Small intestine (tissue), 7 donors: Measurements from ENCODE around the gene LMAN2L. TPM values are rescaled to one million over a fixed set of nuclear protein-coding genes. Genes with fewer than 3 reads are reported as not detected.

Experiments
- DNase-seq, 2 donors: peaks; one replicate each; pipeline versions ENCODE4 v3.0.0 to v3.0.0-alpha.2; 2013
- FAIRE-seq: peaks from 2 replicates; lab custom pipeline; 2012; peaks lifted over from hg19 to GRCh38; lab: Jason Lieb, UNC
- H3K27ac ChIP-seq, 3 donors: one replicate each; pipeline ENCODE4 v1.5.1; 2013; ENCODE audit warnings: low read length in 2 of 3, mild to moderate bottlenecking in 2 of 3, control low read depth in 1 of 3, inconsistent platforms in 1 of 3, low read depth in 1 of 3, moderate library complexity in 1 of 3
- H3K27me3 ChIP-seq, 3 donors: one replicate each; pipeline ENCODE4 v1.6.1; 2013; ENCODE audit warnings: low read length in 3 of 3, inconsistent platforms in 1 of 3; ENCODE audit not compliant: control insufficient read depth in 3 of 3, insufficient read depth in 3 of 3
- H3K36me3 ChIP-seq, 3 donors: one replicate each; pipeline ENCODE4 v1.6.1; 2013; ENCODE audit warnings: low read length in 3 of 3, inconsistent platforms in 1 of 3, low read depth in 1 of 3, mild to moderate bottlenecking in 1 of 3, moderate library complexity in 1 of 3; ENCODE audit not compliant: control insufficient read depth in 3 of 3, insufficient read depth in 2 of 3
- H3K4me1 ChIP-seq, 3 donors: one replicate each; pipeline ENCODE4 v1.6.1; 2013; ENCODE audit warnings: low read length in 2 of 3, inconsistent platforms in 1 of 3, low read depth in 1 of 3, mild to moderate bottlenecking in 1 of 3, moderate library complexity in 1 of 3; ENCODE audit not compliant: control insufficient read depth in 3 of 3, insufficient read depth in 2 of 3
- H3K4me3 ChIP-seq, 3 donors: one replicate each; pipeline ENCODE4 v1.5.1; 2013; ENCODE audit warnings: low read length in 3 of 3, control low read depth in 1 of 3, inconsistent platforms in 1 of 3, low read depth in 1 of 3, mild to moderate bottlenecking in 1 of 3, moderate library complexity in 1 of 3
- H3K9me3 ChIP-seq, 2 donors: one replicate each; pipeline ENCODE4 v1.6.1; 2013; ENCODE audit warnings: low read depth in 1 of 2, low read length in 1 of 2; ENCODE audit not compliant: control insufficient read depth in 2 of 2, insufficient read depth in 1 of 2
- WGBS, 3 donors: extraction: QIAGEN DNeasy Blood & Tissue Kit; methylation state at CpG; one replicate each; pipeline ENCODE4 v1.1.7; 2013; 5-methylcytosine and 5-hydroxymethylcytosine counted together
- polyA plus RNA-seq, 4 donors: library from polyadenylated mRNA; stranded (reverse) in 3 of 4; unstranded in 1 of 4; fragments of 200-250 nt in 3 of 4; fragments of 120-200 nt in 1 of 4; gene quantifications; one replicate each; pipeline versions ENCODE4 v1.2.1 to v1.2.3, GENCODE V29; 2013
- donor health status: healthy with polysubstance abuse.
- donor health status: control.
- donor health status: control.
- donor health status: Bipolar disorder and iron deficiency.
- donor health status: healthy.

The LMAN2L gene
- polyA plus RNA-seq, 4 donors: 3.5 to 31.1 (median 8.3) TPM

GRCh38 chr2:96710985-96711384 is 28.9 kb downstream of the LMAN2L start:
- no peak overlapping the region for H3K27ac ChIP-seq
- DNase-seq (no peak), FAIRE-seq (no peak)
- H3K27me3 ChIP-seq: no peaks in the 10 kb centered on the region
- peaks cover 0 to 9% (median 0%) of the 10 kb centered on the region in 3 donors for H3K4me1 ChIP-seq
- H3K9me3 ChIP-seq: peaks cover 0 to 4% of the 10 kb centered on the region in 2 donors
- no peak overlapping the region for H3K4me3 ChIP-seq
- 89 to 92% (median 89%) methylated on average over 3 of the region's 3 CpGs for WGBS, 3 donors
- peaks cover 13 to 64% (median 22%) of the 10 kb centered on the region in 3 donors for H3K36me3 ChIP-seq

- Histone ChIP-seq H3K4me3 (no peak overlapping the region), H3K9me3 (no peaks in the 10 kb centered on the region), H3K27ac (no peak overlapping the region), H3K36me3 (peaks cover 12 to 81% (median 13%) of the 10 kb centered on the region in 3 donors), H3K27me3 (no peaks in the 10 kb centered on the region), H3K4me1 (no peaks in the 10 kb centered on the region)
- WGBS, 3 donors: 94 to 96% (median 96%) methylated on average over 16 of the region's 16 CpGs
- no peak for FAIRE-seq
- no peak for DNase-seq
Measured at GRCh38 chr2:96703021-96703751, 36.7 kb downstream of the LMAN2L start.

- H3K9me3 ChIP-seq: no peaks in the 10 kb centered on the region
- H3K27ac ChIP-seq: no peak overlapping the region
- 89 to 92% (median 90%) methylated on average over 17 of the region's 17 CpGs for whole genome bisulfite sequencing, 3 donors
- H3K36me3 ChIP-seq: peaks cover 6 to 79% (median 13%) of the 10 kb centered on the region in 3 donors
- DNase-seq (no peak), FAIRE-seq (no peak)
- H3K4me3 ChIP-seq: no peak overlapping the region
- H3K4me1 ChIP-seq: no peaks in the 10 kb centered on the region
- no peaks in the 10 kb centered on the region for H3K27me3 ChIP-seq
Measured at GRCh38 chr2:96702098-96702785, 37.6 kb downstream of the LMAN2L start.

- H3K36me3 ChIP-seq: peaks cover 3 to 73% (median 9%) of the 10 kb centered on the region in 3 donors
- H3K27me3 ChIP-seq: no peaks in the 10 kb centered on the region
- FAIRE-seq: no peak
- 91 to 95% (median 93%) methylated on average over 6 of the region's 6 CpGs for WGBS, 3 donors
- no peaks in the 10 kb centered on the region for H3K9me3 ChIP-seq
- no peak for DNase-seq
- H3K4me1 ChIP-seq: no peaks in the 10 kb centered on the region
- no peak overlapping the region for H3K4me3 ChIP-seq
- no peak overlapping the region for H3K27ac ChIP-seq
Measured at GRCh38 chr2:96701636-96702035, 38.2 kb downstream of the LMAN2L start.

GRCh38 chr2:96700086-96700485 is 39.8 kb downstream of the LMAN2L start:
- Histone ChIP-seq H3K4me3 (no peak overlapping the region), H3K36me3 (peaks cover 0 to 62% (median 2%) of the 10 kb centered on the region in 3 donors), H3K4me1 (no peaks in the 10 kb centered on the region), H3K27ac (no peak overlapping the region), H3K9me3 (no peaks in the 10 kb centered on the region), H3K27me3 (no peaks in the 10 kb centered on the region)
- WGBS, 3 donors: 95 to 97% (median 96%) methylated on average over 8 of the region's 8 CpGs
- FAIRE-seq (no peak), DNase-seq (no peak)

GRCh38 chr2:96699621-96700020 is 40.2 kb downstream of the LMAN2L start:
- WGBS, 3 donors: 72 to 83% (median 79%) methylated on average over 9 of the region's 9 CpGs
- FAIRE-seq: no peak
- Histone ChIP-seq H3K36me3 (peaks cover 0 to 62% (median 2%) of the 10 kb centered on the region in 3 donors), H3K4me3 (no peak overlapping the region), H3K9me3 (no peaks in the 10 kb centered on the region), H3K4me1 (no peaks in the 10 kb centered on the region), H3K27me3 (no peaks in the 10 kb centered on the region), H3K27ac (no peak overlapping the region)
- DNase-seq: no peak

GRCh38 chr2:96699021-96699420 is 40.8 kb downstream of the LMAN2L start:
- Histone ChIP-seq H3K27ac (no peak overlapping the region), H3K9me3 (no peaks in the 10 kb centered on the region), H3K36me3 (peaks cover 0 to 61% (median 0%) of the 10 kb centered on the region in 3 donors), H3K4me3 (no peak overlapping the region), H3K4me1 (no peaks in the 10 kb centered on the region), H3K27me3 (no peaks in the 10 kb centered on the region)
- DNase-seq (no peak), FAIRE-seq (no peak)
- 94 to 100% (median 95%) methylated on average over 6 of the region's 6 CpGs for WGBS, 3 donors

GRCh38 chr2:96698221-96698861 is 41.5 kb downstream of the LMAN2L start:
- Histone ChIP-seq H3K36me3 (peaks cover 0 to 58% (median 0%) of the 10 kb centered on the region in 3 donors), H3K9me3 (no peaks in the 10 kb centered on the region), H3K27me3 (no peaks in the 10 kb centered on the region), H3K4me3 (no peak overlapping the region), H3K27ac (no peak overlapping the region), H3K4me1 (no peaks in the 10 kb centered on the region)
- no peak for FAIRE-seq
- 92% methylated on average over 14 of the region's 14 CpGs for WGBS, 3 donors
- DNase-seq: no peak
